Measurements from ENCODE around the gene SLC51B. TPM values are rescaled to one million over a fixed set of nuclear protein-coding genes. Genes with fewer than 3 reads are reported as not detected.

The SLC51B gene
- total and polyA plus RNA-seq, 9 of the 15 experiments (the other 6 are each of a cell fraction or from before 2014, with no cell fraction given), result not detected

- TF ChIP-seq DEAF1 (CRISPR knock-in tag; IDR thresholded peaks at IDR 0.05) (peak; percentile 29; the same call in 1 of the 2 replicates), CREB1 (IDR thresholded peaks at IDR 0.05) (no peak), CREB1 (CRISPR knock-in tag; IDR thresholded peaks at IDR 0.05) (peak; percentile 52; the same call in 1 of the 2 replicates), ATF1 (CRISPR knock-in tag; IDR thresholded peaks at IDR 0.05) (no peak), ATF1 (tag; IDR thresholded peaks at IDR 0.05) (0 out of 2 replicates have a peak, but pooled peaks have one; percentile 29), RCOR1 (IDR thresholded peaks at IDR 0.05; ENCODE audit: borderline replicate concordance in 1 of 2, low read depth in 2 of 2, low read length in 2 of 2) (peak in 1 of 2 experiments; percentile 59; a peak in 1 of 4 replicates), JUND (IDR thresholded peaks at IDR 0.05; ENCODE audit: borderline replicate concordance, low read depth, low read length) (peak; percentile 27; the same call in 1 of the 2 replicates), JUND (tag; IDR thresholded peaks at IDR 0.05; ENCODE audit: borderline replicate concordance, low read depth, low read length) (no peak), REST (IDR thresholded peaks at IDR 0.05; ENCODE audit: borderline replicate concordance) (peak; percentile 40; the same call in 1 of the 2 replicates), REST (CRISPR knock-in tag; IDR thresholded peaks at IDR 0.05; ENCODE audit: low read depth) (no peak), LCOR (CRISPR knock-in tag; IDR thresholded peaks at IDR 0.05) (no peak), BHLHE40 (IDR thresholded peaks at IDR 0.05; ENCODE audit: low read length) (peak; percentile 38; the same call in 1 of the 2 replicates), HMGN3 (IDR thresholded peaks at IDR 0.05; ENCODE audit: borderline replicate concordance, extremely low read depth, insufficient read length, low read depth, low read length) (no peak), RAD21 (CRISPR knock-in tag; conservative IDR thresholded peaks at IDR 0.05 in 1 of 2, IDR thresholded peaks at IDR 0.05 in 1 of 2) (peak; percentile 45 to 77), ZNF282 (CRISPR knock-in tag; IDR thresholded peaks at IDR 0.05) (no peak), TAF9B (IDR thresholded peaks at IDR 0.05; ENCODE audit: partially characterized antibody) (no peak)
Observed at GRCh38 chr15:65032801-65033537, 12.2 kb upstream of the SLC51B start (continued).
